ENCODE measurements around the gene ACVRL1.

Gene ACVRL1

GRCh38 chr12:51962737-51963136 lies 55.4 kb downstream of the ACVRL1 start:
- DNase-seq (ENCODE audit: low read depth, low spot score), result no peak

- DNase-seq (ENCODE audit: low read depth, low spot score), result no peak
These were observed 56.2 kb downstream of the ACVRL1 start for GRCh38 chr12:51963477-51963876.

DNA sequence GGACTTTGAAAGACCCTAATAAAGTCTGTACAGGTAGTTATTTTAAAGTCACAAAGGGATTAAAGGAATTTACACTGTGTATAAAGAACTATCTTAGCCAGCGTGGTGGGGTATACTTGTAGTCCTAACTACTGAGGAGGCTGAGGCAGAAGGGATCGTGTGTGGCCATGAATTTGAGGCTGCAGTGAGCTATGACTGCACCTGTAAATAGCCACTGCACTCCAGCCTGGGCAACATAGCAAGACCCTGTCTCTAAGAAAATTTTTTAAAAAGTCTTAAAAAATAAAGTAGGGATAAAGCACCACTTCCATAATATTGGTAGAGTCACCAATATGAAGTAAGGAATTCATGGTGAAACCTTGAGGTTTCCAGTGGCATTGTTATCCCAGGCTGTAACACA lies 62.3 kb downstream of the ACVRL1 start:
- no peak for DNase-seq (ENCODE audit: low read depth, low spot score)

DNA sequence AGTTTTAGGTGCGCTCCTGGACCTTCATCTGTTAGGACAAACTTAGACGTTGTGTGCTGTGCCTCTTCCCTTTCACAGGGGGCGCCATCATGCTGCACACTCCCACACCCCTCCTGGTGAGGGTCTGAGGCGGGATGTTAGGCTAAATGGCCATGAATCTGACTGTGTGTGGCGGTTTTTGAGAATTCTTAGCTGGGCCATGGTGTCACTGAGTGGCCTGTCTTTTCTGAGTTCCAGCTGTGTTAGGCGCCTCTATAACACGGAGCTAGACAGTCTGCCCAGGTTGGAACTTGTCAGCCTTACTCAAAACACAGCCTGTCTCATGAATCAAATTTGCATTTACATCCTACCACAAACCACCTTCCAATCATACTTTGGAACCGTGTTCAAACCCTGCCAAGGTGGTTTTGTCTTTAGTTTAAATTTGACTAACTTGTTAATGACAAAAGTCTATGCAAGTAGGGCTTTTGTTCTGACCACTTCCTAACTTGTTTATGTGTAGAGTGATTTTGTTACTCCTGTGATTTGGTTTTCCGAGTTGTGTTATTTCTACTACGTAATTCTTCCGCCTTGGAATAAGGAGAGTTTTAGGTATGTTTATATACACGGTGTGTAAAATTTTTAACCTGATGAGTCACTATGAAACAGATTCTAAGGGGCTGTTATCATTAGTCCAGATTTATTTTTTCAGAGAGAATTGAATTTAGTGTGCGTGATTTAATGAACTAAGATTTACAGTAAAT lies 63.8 kb downstream of the ACVRL1 start:
- no peak for DNase-seq (ENCODE audit: low read depth, low spot score)

- DNase-seq (ENCODE audit: low read depth, low spot score), result no peak
These were observed 64.5 kb downstream of the ACVRL1 start for GRCh38 chr12:51971679-51972421.

GRCh38 chr12:51972422-51972812 lies 65.1 kb downstream of the ACVRL1 start:
- no peak for DNase-seq (ENCODE audit: low read depth, low spot score)

GRCh38 chr12:51972849-51973273 lies 65.6 kb downstream of the ACVRL1 start:
- no peak for DNase-seq (ENCODE audit: low read depth, low spot score)
